Neural cell (in vitro differentiated cells): ENCODE data around the gene OSBPL7. TPM values are rescaled to one million over a fixed set of nuclear protein-coding genes. Genes with fewer than 3 reads are reported as not detected.

Experiments used
- H2AFZ ChIP-seq: fragments of 200-600, 300-800 bp; sonication (generic), shearing (Covaris generic); 2 replicates; pipeline ENCODE4 v1.6.0; 2014; ENCODE audit warnings: low read depth, mild to moderate bottlenecking, antibody characterized with exemption, low read length, moderate library complexity
- H3F3A ChIP-seq: fragments of 200-600 bp; shearing (Covaris generic); 2 replicates; pipeline ENCODE4 v1.6.1; 2016; ENCODE audit warnings: mild to moderate bottlenecking, moderate library complexity, mixed read lengths, antibody characterized with exemption, low read length; ENCODE audit not compliant: insufficient read depth, poor library complexity, severe bottlenecking
- H3K27ac ChIP-seq: fragments of 200-600, 300-800 bp; sonication (generic), shearing (Covaris generic); 2 replicates; pipeline ENCODE4 v1.5.1; 2014; ENCODE audit warnings: mild to moderate bottlenecking, low read length, moderate library complexity
- H3K27me3 ChIP-seq: fragments of 300-800, 200-600 bp; sonication (generic), shearing (Covaris generic); 2 replicates; pipeline ENCODE4 v1.6.0; 2014; ENCODE audit warnings: mild to moderate bottlenecking, low read depth, low read length, moderate library complexity; ENCODE audit not compliant: insufficient read depth
- H3K36me3 ChIP-seq: fragments of 300-800, 200-600 bp; sonication (generic), shearing (Covaris generic); 2 replicates; pipeline ENCODE4 v1.5.1; 2014; ENCODE audit warnings: mild to moderate bottlenecking, antibody characterized with exemption, low read length, moderate library complexity; ENCODE audit not compliant: insufficient read depth
- H3K4me2 ChIP-seq: fragments of 300-800, 200-600 bp; sonication (generic), shearing (Covaris generic); 2 replicates; pipeline ENCODE4 v1.6.0; 2014; ENCODE audit warnings: mild to moderate bottlenecking, low read length
- H3K4me3 ChIP-seq: fragments of 300-800, 200-600 bp; sonication (generic), shearing (Covaris generic); 2 replicates; pipeline ENCODE4 v1.5.1; 2014; ENCODE audit warnings: mild to moderate bottlenecking, low read length, moderate library complexity
- H3K79me2 ChIP-seq: fragments of 200-600 bp; shearing (Covaris generic); replicated peaks from 2 replicates; pipeline ENCODE4 v1.6.0; 2014; ENCODE audit warnings: mild to moderate bottlenecking, low read length, moderate library complexity; ENCODE audit not compliant: insufficient read depth
- H3K9ac ChIP-seq: fragments of 300-800, 200-600 bp; sonication (generic), shearing (Covaris generic); 2 replicates; pipeline ENCODE4 v1.6.1; 2016; ENCODE audit warnings: mild to moderate bottlenecking, low read length, mixed read lengths
- H3K9me2 ChIP-seq: fragments of 200-600 bp; shearing (Covaris generic); 2 replicates; pipeline ENCODE4 v1.6.1; 2016; ENCODE audit warnings: mild to moderate bottlenecking, low read length, mixed read lengths; ENCODE audit not compliant: insufficient read depth
- H3K9me3 ChIP-seq: fragments of 200-600, 300-800 bp; sonication (generic), shearing (Covaris generic); 2 replicates; pipeline ENCODE4 v1.6.1; 2016; ENCODE audit warnings: mild to moderate bottlenecking, mixed run types, low read length, moderate library complexity, mixed read lengths
- H4K20me1 ChIP-seq: fragments of 200-600 bp; shearing (Covaris generic); 2 replicates; pipeline ENCODE4 v1.6.1; 2016; ENCODE audit warnings: mild to moderate bottlenecking, mixed run types; ENCODE audit not compliant: insufficient read depth
- CTCF ChIP-seq: fragments of 450-650 bp; IDR thresholded peaks from 2 replicates; pipeline ENCODE4 v1.5.1; 2014; ENCODE audit warnings: antibody characterized with exemption, mild to moderate bottlenecking, moderate library complexity; ENCODE audit not compliant: poor library complexity, severe bottlenecking
- EP300 ChIP-seq: fragments of 450-650 bp; conservative IDR thresholded peaks from 2 replicates; pipeline ENCODE4 v1.6.1; 2014; ENCODE audit warnings: antibody characterized with exemption, mild to moderate bottlenecking, moderate library complexity; ENCODE audit not compliant: poor library complexity, severe bottlenecking
- EZH2 ChIP-seq: fragments of 200-600, 300-800 bp; shearing (Covaris generic), sonication (generic); IDR thresholded peaks from 2 replicates; pipeline ENCODE4 v1.6.1; 2014; ENCODE audit warnings: antibody characterized with exemption, low read length, borderline replicate concordance, mild to moderate bottlenecking; ENCODE audit not compliant: insufficient read depth, poor library complexity, severe bottlenecking
- MXI1 ChIP-seq: fragments of 450-650 bp; conservative IDR thresholded peaks from 2 replicates; pipeline ENCODE4 v1.6.1; 2014; ENCODE audit warnings: antibody characterized with exemption, mild to moderate bottlenecking; ENCODE audit not compliant: poor library complexity, severe bottlenecking
- POLR2AphosphoS5 ChIP-seq: IDR thresholded peaks from 2 replicates; pipeline ENCODE4 v1.6.1; 2012
- RAD21 ChIP-seq: fragments of 450-650 bp; conservative IDR thresholded peaks from 2 replicates; pipeline ENCODE4 v1.6.1; 2014; ENCODE audit warnings: antibody characterized with exemption, mild to moderate bottlenecking, moderate library complexity
- REST ChIP-seq: IDR thresholded peaks from 2 replicates; pipeline ENCODE4 v1.6.1; 2012; ENCODE audit warnings: borderline replicate concordance
- SMC3 ChIP-seq: fragments of 450-650 bp; conservative IDR thresholded peaks from 2 replicates; pipeline ENCODE4 v1.6.1; 2014; ENCODE audit warnings: antibody characterized with exemption, mild to moderate bottlenecking, moderate library complexity; ENCODE audit not compliant: poor library complexity
- TAF1 ChIP-seq: IDR thresholded peaks from 2 replicates; pipeline ENCODE4 v1.6.1; 2012; ENCODE audit warnings: low read depth
- polyA plus RNA-seq: library from polyadenylated mRNA; depleted of rRNA; stranded (reverse); fragments of >200 nt; gene quantifications from 2 replicates; pipeline ENCODE4 v1.2.3, GENCODE V29; 2014

OSBPL7 gene
- polyA plus RNA-seq, 1 donor from 2014 or later = 10.0 TPM

- Histone ChIP-seq H3K9ac (no peak overlapping the region), H3K79me2 (no peaks in the 10 kb centered on the region), H4K20me1 (no peaks in the 10 kb centered on the region), H3K9me3 (no peaks in the 10 kb centered on the region), H3K4me2 (no peak overlapping the region), H3K36me3 (no peaks in the 10 kb centered on the region), H3K27ac (no peak overlapping the region), H3K27me3 (peaks cover 16% of the 10 kb centered on the region), H3K9me2 (no peaks in the 10 kb centered on the region), H2AFZ (no peak overlapping the region), H3F3A (no peaks in the 10 kb centered on the region), H3K4me3 (no peak overlapping the region)
- TF ChIP-seq MXI1 (no peak), TAF1 (no peak), RAD21 (no peak), EP300 (no peak), REST (no peak), SMC3 (no peak), POLR2AphosphoS5 (no peak), CTCF (no peak)
Observed at GRCh38 chr17:47800686-47801085, 20.9 kb downstream of the OSBPL7 start.

GRCh38 chr17:47797797-47798196 lies 23.8 kb downstream of the OSBPL7 start:
- no peaks in the 10 kb centered on the region for H3K9me3 ChIP-seq
- no peak overlapping the region for H3K4me3 ChIP-seq
- H3K79me2 ChIP-seq = no peaks in the 10 kb centered on the region
- H3K27ac ChIP-seq = no peak overlapping the region
- H3K9ac ChIP-seq = no peak overlapping the region
- TF ChIP-seq EZH2 = no peak
- H3K27me3 ChIP-seq = peaks cover 42% of the 10 kb centered on the region
- no peaks in the 10 kb centered on the region for H3K36me3 ChIP-seq
- no peaks in the 10 kb centered on the region for H3F3A ChIP-seq
- no peak overlapping the region for H2AFZ ChIP-seq
- H4K20me1 ChIP-seq = no peaks in the 10 kb centered on the region
- H3K4me2 ChIP-seq = no peak overlapping the region
- H3K9me2 ChIP-seq = no peaks in the 10 kb centered on the region

GRCh38 chr17:47792979-47793378 lies 28.6 kb downstream of the OSBPL7 start:
- Histone ChIP-seq H3K36me3 (no peaks in the 10 kb centered on the region), H3K4me2 (no peak overlapping the region), H3K9me3 (no peaks in the 10 kb centered on the region), H3F3A (no peaks in the 10 kb centered on the region), H3K79me2 (no peaks in the 10 kb centered on the region), H3K27ac (no peak overlapping the region), H4K20me1 (no peaks in the 10 kb centered on the region), H2AFZ (no peak overlapping the region), H3K4me3 (no peak overlapping the region), H3K9ac (no peak overlapping the region), H3K9me2 (no peaks in the 10 kb centered on the region), H3K27me3 (peaks cover 77% of the 10 kb centered on the region)
- no peak for TF ChIP-seq MXI1
- no peak for TF ChIP-seq SMC3
- no peak for TF ChIP-seq REST
- no peak for TF ChIP-seq TAF1
- no peak for TF ChIP-seq EP300
- TF ChIP-seq EZH2 = no peak
- no peak for TF ChIP-seq CTCF
- TF ChIP-seq RAD21 = no peak
- no peak for TF ChIP-seq POLR2AphosphoS5
